Adipocyte (in vitro differentiated cells): ENCODE measurements around the gene PERCC1.

Source experiments
- DNase-seq: peaks from one replicate; pipeline ENCODE4 v3.0.0-alpha.2; 2015; ENCODE audit warnings: low read depth
- H3K27me3 ChIP-seq: replicated peaks from 2 replicates; pipeline ENCODE4 v1.7.0; 2013; ENCODE audit warnings: mild to moderate bottlenecking, low read length, moderate library complexity; ENCODE audit not compliant: control insufficient read depth, insufficient read depth
- H3K36me3 ChIP-seq: 2 replicates; pipeline ENCODE4 v1.7.0; 2013; ENCODE audit warnings: low read length, mild to moderate bottlenecking, moderate library complexity; ENCODE audit not compliant: control insufficient read depth, insufficient read depth, severe bottlenecking
- H3K4me1 ChIP-seq: 2 replicates; pipeline ENCODE4 v1.7.0; 2013; ENCODE audit warnings: mild to moderate bottlenecking, low read length, moderate library complexity; ENCODE audit not compliant: control insufficient read depth, insufficient read depth
- H3K4me3 ChIP-seq: 2 replicates; pipeline ENCODE4 v1.7.0; 2013; ENCODE audit warnings: mild to moderate bottlenecking, low read length, moderate library complexity
- H3K9ac ChIP-seq: 2 replicates; pipeline ENCODE4 v1.7.0; 2013; ENCODE audit warnings: mild to moderate bottlenecking, low read length, moderate library complexity
- H3K9me3 ChIP-seq: 2 replicates; pipeline ENCODE4 v1.7.0; 2013; ENCODE audit warnings: mild to moderate bottlenecking, low read length, moderate library complexity; ENCODE audit not compliant: control insufficient read depth

Gene PERCC1

GRCh38 chr16:1455190-1456171 lies 24.6 kb downstream of the PERCC1 start:
- peaks cover 73% of the 10 kb centered on the region for H3K36me3 ChIP-seq
- no peaks in the 10 kb centered on the region for H3K27me3 ChIP-seq
- DNase-seq = no peak
- H3K9ac ChIP-seq = no peak overlapping the region
- no peak overlapping the region for H3K4me3 ChIP-seq
- H3K4me1 ChIP-seq = no peaks in the 10 kb centered on the region
- H3K9me3 ChIP-seq = no peaks in the 10 kb centered on the region

GRCh38 chr16:1456951-1457350 lies 26.1 kb downstream of the PERCC1 start:
- DNase-seq = no peak

GRCh38 chr16:1457489-1458245 lies 26.8 kb downstream of the PERCC1 start:
- H3K36me3 ChIP-seq = peaks cover 66% of the 10 kb centered on the region
- H3K4me3 ChIP-seq = no peak overlapping the region
- no peak for DNase-seq
- H3K27me3 ChIP-seq = no peaks in the 10 kb centered on the region
- H3K9me3 ChIP-seq = no peaks in the 10 kb centered on the region
- no peak overlapping the region for H3K9ac ChIP-seq
- no peaks in the 10 kb centered on the region for H3K4me1 ChIP-seq

More at GRCh38 chr16:1456951-1457350, 26.1 kb downstream of the PERCC1 start:
- Histone ChIP-seq H3K36me3 (peaks cover 72% of the 10 kb centered on the region), H3K9me3 (no peaks in the 10 kb centered on the region), H3K4me1 (no peaks in the 10 kb centered on the region), H3K9ac (no peak overlapping the region), H3K4me3 (no peak overlapping the region), H3K27me3 (no peaks in the 10 kb centered on the region)

GRCh38 chr16:1458336-1458976 lies 27.6 kb downstream of the PERCC1 start:
- Histone ChIP-seq H3K9me3 (no peaks in the 10 kb centered on the region), H3K36me3 (peaks cover 68% of the 10 kb centered on the region), H3K4me1 (no peaks in the 10 kb centered on the region), H3K27me3 (no peaks in the 10 kb centered on the region), H3K9ac (no peak overlapping the region), H3K4me3 (no peak overlapping the region)
- DNase-seq = no peak

- no peak overlapping the region for H3K4me3 ChIP-seq
- H3K36me3 ChIP-seq = peaks cover 67% of the 10 kb centered on the region
- H3K9me3 ChIP-seq = no peaks in the 10 kb centered on the region
- DNase-seq = no peak
- no peaks in the 10 kb centered on the region for H3K4me1 ChIP-seq
- no peak overlapping the region for H3K9ac ChIP-seq
- no peaks in the 10 kb centered on the region for H3K27me3 ChIP-seq
Observed at GRCh38 chr16:1458977-1459341, 28.1 kb downstream of the PERCC1 start.

- no peak overlapping the region for H3K9ac ChIP-seq
- no peak for DNase-seq
- no peak overlapping the region for H3K4me3 ChIP-seq
- H3K36me3 ChIP-seq = peaks cover 61% of the 10 kb centered on the region
- H3K4me1 ChIP-seq = no peaks in the 10 kb centered on the region
- no peaks in the 10 kb centered on the region for H3K27me3 ChIP-seq
- no peaks in the 10 kb centered on the region for H3K9me3 ChIP-seq
Observed at GRCh38 chr16:1459967-1460366, 29.1 kb downstream of the PERCC1 start.

- no peak overlapping the region for H3K9ac ChIP-seq
- H3K36me3 ChIP-seq = peaks cover 55% of the 10 kb centered on the region
- H3K9me3 ChIP-seq = no peaks in the 10 kb centered on the region
- H3K4me3 ChIP-seq = no peak overlapping the region
- H3K4me1 ChIP-seq = no peaks in the 10 kb centered on the region
- DNase-seq = no peak
- no peaks in the 10 kb centered on the region for H3K27me3 ChIP-seq
Observed at GRCh38 chr16:1460602-1461138, 29.8 kb downstream of the PERCC1 start.

GRCh38 chr16:1461146-1461545 lies 30.3 kb downstream of the PERCC1 start:
- no peak overlapping the region for H3K4me3 ChIP-seq
- H3K36me3 ChIP-seq = peaks cover 50% of the 10 kb centered on the region
- no peaks in the 10 kb centered on the region for H3K9me3 ChIP-seq
- H3K27me3 ChIP-seq = no peaks in the 10 kb centered on the region
- H3K4me1 ChIP-seq = no peaks in the 10 kb centered on the region
- DNase-seq = no peak
- no peak overlapping the region for H3K9ac ChIP-seq

- no peak for DNase-seq
- Histone ChIP-seq H3K36me3 (peaks cover 34% of the 10 kb centered on the region), H3K4me1 (peaks cover 3% of the 10 kb centered on the region), H3K9me3 (no peaks in the 10 kb centered on the region), H3K27me3 (no peaks in the 10 kb centered on the region), H3K9ac (no peak overlapping the region), H3K4me3 (no peak overlapping the region)
Observed at GRCh38 chr16:1464196-1464893, 33.5 kb downstream of the PERCC1 start.

- Histone ChIP-seq H3K27me3 (no peaks in the 10 kb centered on the region), H3K9me3 (no peaks in the 10 kb centered on the region), H3K4me3 (no peak overlapping the region), H3K36me3 (peaks cover 33% of the 10 kb centered on the region), H3K4me1 (peaks cover 7% of the 10 kb centered on the region), H3K9ac (no peak overlapping the region)
- no peak for DNase-seq
Observed at GRCh38 chr16:1464894-1465566, 34.2 kb downstream of the PERCC1 start.
